Activated CD8-positive, alpha-beta memory T cell treated with anti-CD3 and anti-CD28 coated beads for 1 hour (primary cell): ENCODE data around the gene TJP3.

Source experiments
- DNase-seq, 2 donors: peaks; one replicate each; pipeline ENCODE4 v3.0.0-alpha.2; 2020; ENCODE audit warnings: low read depth in 1 of 2; ENCODE audit errors: extremely low read depth in 1 of 2

The TJP3 gene

DNA sequence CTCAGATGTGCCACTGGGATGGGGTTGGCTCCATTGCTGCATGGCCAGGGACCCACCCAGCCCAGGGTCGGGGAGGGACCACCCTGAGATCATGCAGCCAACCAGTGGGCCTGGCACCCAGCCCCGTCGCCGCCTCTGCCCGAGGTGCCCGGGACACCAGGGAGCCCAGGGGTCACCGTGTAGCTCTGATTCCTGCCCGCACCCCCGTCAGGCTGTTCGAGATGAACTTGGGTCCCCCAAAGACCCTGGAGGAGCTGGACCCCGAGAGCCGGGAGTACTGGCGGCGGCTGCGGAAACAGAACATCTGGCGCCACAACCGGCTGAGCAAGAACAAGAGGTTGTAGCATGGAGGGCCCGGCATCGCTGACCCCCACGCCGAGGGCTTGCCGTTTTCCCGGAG lies 58.9 kb downstream of the TJP3 start:
- no peak for DNase-seq

DNA sequence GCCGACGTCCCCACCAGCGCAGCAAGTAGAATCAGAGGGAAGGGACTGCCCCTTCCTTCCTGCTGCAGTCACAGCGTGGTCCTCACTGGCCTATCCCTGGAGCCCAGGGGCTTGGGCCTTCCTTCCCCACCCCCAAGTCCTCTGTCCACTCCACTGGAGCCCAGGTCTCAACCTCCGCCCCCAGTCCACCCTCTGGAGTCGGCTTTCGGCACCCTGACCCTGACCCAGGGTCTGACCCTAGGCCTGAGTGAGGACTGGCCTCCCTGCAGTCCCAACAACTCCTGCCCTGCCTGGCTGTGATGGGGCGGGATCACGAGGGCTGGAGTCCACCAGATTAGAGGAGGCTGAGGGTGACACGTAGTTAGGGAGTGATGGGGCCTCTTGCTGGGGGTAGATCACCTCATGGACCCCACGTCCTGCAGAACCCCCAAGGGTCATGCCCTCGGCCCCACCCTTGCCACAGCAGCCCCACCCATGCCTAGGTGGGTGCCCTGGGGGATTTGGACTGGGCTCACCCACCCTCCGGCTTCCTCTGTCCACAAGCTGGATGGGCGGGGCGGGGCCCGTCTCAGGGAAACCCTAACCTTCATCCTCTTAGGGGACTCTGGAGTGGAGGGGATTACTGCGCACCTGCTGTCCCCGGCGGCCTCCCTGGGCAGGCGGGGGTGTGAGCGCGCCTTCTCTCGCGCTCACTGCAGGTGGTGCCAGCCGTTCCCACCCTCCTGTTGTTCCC lies 60.0 kb downstream of the TJP3 start:
- DNase-seq = no peak

DNA sequence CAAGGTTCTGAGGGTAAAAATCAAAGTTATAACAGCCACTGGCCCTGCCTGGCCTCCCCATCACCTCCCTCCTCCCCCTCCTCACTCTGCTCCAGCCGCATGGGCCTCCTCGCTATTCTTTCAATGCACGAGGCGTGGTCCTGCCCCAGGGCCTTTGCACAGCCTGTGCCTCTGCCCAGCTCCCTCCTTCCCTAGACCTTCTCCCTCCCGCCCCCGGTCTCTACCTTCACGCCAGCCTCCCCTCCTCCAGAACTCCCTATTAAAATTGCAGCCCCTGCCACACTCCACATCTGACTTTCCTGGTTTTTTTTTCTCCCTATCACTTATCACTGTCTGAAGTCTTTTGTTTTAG lies 60.5 kb downstream of the TJP3 start:
- no peak for DNase-seq

DNA sequence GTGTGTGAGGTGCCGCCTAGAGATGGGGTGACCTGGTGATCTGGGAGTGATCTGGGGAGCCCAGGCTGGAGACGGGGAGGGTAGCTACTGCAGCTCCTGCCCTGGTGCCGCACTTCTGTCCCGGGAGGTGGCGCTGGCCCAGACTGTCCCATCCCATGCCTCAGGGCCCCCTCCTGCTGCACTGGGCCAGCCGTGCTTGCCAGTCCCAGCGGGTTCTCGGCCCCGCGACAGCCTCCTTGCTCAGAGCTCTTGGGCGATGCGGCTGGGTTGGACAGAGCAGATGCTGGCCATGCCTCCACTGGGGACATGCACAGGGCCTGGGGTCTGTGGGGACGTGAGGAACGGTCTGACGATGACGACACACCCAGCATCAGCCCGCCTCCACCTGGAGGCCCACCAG lies 61.3 kb downstream of the TJP3 start:
- DNase-seq = no peak

DNA sequence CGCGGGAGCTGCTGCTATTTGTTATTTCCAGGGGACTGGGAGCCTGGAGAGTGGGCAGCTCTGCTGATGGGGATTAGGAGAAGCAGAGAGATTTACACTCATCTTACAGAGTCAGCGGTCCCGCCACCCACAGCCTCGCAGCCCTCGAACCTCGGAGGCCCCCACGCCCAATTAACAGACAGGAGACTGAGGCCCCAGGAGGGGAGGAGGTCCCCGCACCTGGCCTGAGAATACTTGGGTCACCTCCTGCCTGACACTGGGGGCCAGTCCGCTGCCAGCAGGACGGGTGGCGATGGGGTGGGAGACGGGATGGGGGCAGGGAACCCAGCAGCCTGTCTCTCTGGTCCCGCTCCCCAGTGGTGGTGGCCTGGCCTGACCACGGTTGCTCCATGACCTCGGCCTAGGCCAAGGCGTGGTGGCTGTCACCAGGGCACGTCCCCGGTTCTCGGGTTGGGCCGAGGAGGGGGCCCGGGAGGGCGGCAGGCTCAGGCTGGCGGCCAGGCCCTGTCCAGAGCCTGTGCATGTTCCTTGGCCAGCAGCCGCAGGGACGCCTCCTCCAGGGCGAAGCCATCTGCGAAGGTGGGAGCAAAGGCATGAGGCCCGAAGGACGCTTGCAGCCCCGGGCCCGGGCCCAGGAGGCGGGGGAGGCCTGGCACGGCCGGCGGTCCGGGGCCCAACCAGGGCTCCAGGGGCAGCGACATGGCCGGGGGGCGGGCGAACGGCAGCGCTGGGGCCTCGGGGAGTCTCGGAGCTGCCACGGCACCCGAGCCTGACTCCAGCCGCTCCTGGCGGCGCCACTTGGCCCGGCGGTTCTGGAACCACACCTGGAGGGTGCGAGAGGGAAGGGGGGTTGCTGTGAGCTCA lies 62.2 kb downstream of the TJP3 start:
- no peak for DNase-seq

DNA sequence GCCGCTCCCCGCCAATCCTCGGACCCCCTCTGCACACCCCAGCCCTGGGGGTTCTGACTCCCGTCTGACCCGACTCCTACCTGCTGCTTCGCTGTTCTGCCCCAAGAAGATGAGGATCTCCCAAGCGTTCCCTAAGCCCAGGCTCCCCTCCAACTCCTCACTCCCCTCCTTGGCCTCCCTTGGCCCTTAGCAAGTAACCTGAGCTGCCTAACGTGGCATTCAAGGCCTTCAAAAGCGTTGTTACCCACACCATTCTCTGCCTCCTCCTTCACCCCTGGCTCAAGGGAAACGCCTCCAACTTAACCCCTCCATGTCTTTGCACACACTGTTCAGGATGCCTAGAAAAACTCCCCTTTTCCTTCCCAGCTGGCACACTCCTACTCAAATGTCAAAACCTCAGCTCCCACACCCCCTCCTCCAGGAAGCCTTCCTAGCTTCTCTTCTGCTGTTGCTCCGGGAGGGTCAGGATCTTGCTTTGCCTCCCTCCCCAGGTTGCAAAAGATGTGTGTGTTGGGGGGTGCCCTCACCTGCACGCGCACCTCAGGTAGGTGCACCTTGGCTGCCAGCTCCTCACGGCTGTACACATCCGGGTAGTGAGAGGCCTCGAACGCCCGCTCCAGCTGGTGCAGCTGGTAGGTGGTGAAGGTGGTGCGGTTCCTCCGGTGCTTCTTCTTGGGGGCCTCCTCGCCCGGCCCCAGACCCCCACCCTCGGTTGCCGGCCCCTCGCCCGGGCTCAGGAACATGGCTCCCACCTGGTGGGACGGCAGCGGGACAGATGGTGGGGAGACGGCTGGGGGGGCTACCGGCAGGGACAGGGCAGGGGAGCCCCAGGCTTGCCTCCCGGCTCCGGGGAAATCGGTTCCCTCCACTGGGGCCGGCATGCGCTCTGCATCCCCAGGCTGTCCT lies 63.1 kb downstream of the TJP3 start:
- no peak for DNase-seq

DNA sequence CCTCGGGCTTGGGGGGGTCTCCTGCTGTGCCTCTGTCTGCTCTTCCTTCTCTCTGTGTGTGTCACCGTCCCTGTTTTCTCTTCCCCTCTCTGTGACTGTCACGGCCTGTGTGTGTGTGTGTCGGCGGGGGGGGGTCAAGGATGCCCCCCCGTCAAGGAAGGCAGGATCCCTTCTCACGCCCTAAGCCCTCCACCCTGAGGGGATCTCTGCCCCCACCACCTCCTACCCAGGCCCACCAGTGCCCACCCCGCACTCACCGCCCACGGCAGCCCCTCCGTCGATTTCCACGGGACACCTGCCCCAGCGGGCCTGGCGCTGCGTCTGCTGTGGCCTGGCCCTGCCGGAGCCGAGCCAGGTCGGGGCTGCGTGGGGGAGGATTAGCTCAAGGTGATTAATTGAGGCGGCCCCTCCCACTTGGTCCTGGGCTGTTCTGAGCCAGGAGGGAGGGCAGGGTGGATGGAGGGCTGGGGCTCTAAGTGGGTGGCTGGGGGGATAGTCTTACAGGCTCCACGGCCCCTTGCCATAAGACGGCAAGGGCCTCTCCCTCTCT lies 63.8 kb downstream of the TJP3 start, which contains the start of gene RAX2:
Gene RAX2, minus strand, starts transcription at position 323 of the 550 bp plus-strand sequence. CDS start 486 bp downstream, outside the sequence.
- no peak for DNase-seq

DNA sequence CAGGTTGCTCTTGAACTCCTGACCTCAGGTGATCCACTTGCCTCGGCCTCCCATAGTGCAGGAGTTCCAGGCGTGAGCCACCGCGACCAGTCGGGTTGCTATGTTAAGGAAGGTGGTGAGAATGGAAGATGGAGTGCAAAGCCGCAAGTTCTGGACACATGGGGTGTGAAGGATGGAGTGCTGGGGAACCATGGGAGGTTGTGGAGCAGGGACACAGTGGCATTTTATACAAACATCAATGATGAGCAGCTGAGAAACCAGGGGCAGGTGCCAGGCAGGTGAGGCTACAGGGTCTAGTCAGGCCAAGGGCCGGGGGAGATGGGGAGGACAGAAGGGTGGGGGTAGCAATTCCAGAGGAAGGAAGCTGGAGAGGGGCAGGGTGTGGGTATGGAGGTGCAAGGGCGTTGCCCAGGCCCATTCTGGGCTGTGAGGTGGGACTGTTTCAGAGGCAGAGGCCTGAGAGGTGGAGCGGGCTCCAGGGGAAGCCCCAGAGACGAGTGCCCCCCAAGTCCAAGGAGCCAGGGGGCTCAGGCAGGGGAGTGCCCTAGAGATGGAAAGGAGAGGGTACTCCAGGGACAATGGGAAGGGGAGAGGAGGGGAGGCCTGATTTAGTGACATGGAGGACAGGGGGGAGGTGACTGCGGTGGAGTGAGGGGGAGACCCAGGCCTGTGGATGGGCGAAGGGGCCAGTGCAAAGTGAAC lies 65.8 kb downstream of the TJP3 start:
- no peak for DNase-seq

DNA sequence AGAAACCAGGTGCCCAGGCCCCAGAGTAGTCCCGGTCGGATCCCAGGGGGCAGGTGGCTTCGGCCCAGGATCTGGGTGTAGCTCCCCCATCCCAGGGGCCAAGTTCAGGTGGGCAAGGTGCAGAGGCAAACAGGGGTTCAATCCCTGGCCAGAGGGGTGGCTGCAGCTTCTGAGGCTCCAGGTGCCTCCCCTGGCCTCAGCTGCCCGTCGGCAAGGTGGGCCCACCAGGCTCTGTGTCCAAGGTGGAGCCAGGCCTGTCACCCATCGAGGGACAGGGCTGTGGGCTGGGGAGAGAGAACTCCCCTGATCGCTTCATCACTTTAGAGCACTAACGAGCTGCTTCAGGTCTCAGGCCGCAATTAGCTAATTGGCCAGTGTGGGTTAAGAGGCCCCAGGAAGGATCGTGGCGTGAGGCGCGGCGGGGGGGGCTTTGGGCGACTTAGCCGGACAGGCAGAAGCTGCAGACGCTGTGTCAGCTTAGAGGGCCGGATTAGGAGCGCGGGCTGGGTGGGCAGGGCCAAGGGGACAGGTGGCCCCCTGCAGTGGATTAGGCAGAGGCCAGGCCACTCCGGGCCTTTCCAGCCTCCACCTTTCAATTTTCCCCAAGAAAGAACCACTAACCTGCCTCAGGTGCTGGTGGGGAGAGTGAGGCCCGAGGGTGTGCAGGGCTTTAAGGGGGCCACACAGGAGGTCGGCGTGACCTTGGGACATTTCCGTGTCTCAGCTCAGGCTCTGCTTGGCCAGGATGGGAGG lies 66.6 kb downstream of the TJP3 start:
- DNase-seq = no peak

DNA sequence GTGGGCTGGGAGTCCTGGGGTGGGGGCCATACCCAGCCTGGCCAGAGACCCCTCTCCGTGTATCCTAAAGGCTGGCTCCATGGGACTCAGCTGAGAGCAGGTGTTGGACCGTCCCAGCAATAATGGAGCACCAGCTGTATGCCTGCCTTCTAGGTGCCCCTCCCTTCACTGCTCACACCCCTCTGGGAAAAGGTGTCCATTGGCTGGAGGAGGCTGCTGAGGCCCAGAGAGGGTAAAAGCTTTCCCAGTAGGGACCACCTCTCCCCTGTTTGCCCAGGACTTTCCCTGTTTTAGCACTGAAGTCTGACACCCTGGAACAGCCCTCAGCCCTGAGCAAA lies 67.2 kb downstream of the TJP3 start:
- no peak for DNase-seq

DNA sequence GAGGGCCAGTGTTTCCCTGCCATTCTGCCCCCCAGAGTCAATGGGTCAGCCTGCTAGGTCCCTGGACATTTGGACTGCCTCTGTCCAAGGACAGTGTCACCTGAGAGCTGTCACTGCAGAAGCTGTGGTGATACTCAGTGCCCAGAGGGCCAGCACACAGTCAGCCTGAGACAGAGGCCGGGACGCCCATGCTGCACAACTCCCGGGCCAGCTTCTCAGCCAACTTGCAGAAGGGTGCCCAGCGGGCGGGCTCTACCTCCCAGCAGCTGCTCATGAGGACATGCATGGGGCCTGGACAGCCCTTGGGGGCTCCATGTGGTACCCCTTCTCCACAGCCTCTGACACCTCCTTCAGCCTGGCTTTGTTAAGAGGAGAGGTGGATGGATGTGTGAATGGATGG lies 67.6 kb downstream of the TJP3 start:
- DNase-seq = no peak

DNA sequence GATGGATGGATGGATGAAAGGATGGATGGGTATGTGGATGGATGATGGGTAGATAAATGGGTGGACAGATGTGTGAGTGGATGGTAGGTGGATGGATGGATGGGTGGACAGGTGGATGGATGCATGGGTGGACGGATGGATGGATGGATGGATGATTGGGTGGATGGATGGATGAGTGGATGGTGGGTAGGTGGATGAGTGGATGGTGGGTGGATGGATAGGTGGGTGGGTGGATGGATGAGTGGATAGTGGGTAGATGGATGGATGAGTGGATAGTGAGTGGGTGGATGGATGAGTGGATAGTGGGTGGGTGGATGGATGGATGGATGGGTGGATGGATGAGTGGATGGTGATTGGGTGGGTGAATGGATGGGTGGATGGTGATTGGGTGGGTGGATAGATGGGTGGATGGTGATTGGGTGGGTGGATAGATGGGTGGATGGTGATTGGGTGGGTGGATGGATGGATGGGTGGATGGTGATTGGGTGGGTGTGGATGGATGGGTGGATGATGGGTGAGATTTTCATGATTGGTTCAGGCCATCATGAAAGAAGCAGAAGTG lies 68.4 kb downstream of the TJP3 start:
- DNase-seq = no peak

DNA sequence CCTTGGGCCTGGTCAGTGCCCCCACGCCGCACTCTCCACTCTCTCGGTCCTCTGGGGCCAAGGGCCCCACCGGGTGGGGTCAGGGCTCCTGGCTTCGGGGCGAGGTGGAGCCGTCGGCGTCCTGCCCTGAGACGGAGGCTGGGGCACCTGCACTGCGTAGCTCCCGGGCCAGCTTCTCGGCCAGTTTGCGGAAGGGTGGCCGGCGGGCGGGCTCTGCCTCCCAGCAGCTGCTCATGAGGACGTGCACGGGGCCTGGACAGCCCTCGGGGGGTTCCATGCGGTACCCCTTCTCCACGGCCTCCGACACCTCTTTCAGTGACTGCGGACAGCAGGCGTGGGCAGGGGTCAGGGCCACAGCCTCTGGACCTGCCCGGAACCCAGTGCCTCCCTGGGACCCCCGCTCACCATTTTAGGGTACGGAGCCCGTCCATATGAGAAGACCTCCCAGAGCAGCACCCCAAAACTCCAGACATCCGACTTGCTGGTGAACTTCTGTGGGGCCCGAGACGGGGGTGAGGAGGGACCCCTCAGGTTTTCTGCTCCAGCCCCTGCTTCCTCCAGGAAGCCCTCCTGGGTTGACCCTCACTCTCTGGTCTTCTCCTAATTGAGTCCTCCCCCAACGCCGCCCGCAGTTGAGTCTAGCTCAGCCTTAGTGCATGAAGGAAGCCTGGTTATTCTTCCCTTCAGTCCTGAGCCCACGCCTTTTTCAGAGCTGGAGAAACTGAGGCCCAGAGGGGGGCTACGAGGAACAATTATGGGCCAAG lies 70.1 kb downstream of the TJP3 start:
- no peak for DNase-seq

DNA sequence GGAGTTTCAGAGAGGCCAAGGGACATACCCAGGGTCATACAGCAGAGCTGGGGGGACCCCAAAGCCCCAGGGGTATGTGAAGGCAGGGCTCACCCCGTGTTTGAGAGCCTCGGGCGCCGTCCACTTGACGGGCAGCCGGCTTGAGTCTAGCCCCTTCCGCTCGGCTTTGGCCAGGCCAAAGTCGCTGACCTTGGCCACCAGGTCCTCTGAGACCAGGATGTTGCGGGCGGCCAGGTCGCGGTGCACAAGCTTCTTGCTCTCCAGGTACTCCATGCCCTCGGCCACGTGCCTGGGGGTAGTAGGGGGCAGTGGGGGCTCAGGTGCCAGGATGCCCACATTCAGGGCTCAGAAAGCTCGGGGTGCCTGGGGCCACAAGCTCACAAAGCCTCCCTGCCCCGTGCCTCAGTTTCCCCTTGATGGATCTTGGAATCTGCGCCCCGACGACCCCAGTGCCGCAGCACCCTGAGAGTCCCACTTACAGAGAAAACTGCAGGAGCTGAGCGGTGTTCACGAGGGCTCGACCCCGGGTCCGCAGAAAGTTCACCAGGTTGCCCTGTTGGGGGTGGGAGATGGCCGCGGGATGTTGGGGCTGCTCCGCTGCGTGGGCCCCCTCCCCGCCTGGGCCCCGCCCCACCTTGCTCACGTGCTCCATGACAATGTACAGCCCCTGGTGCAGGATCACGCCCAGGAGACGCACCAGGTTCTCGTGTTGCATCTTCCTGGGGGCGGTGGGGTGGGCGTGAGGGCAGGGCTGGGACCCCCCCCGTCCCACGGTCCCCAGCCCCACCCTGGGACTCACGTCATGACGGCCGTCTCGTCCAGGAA lies 70.9 kb downstream of the TJP3 start:
- DNase-seq = no peak

DNA sequence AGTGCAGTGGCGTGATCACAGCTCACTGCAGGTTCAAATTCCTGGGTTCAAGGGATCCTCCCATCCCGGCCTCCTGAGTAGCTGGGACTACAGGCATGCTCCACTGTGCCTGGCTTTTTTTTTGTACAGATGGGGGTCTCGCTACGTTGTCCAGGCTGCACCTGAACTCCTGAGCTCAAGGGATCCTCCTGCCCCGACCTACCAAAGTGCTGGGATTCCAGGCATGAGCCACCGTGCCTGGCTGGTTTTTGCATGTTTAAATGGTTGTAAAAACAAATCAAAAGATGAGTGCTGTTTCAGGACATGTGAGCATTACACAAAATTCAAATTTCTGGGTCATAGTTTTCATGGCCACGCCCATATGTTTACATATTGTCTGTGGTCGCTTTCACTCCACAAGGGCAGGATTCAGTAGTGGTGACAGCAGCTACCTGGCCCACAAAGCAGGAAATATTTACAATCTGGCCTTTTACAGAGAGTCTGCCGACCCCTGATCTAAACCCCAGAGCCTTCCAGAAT lies 72.7 kb downstream of the TJP3 start:
- DNase-seq = no peak

DNA sequence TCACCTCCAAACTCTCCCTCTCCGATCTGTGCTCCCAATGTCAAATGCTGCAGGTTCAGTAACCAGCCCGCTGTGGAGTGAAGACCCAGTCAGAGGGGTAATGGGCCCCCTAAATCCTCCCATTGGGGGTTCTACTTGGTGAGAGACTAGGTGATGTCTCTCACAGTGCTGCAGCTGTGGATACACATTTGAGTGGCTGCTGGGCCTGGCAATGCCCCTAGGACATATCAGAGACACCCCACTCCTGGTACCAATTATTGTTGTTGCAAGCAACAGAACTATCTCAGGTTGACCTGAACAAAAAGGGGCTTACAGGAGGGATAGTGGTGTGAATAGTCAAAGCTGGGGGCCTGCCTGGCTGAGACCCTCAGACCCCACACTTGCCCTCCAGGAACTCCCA lies 73.4 kb downstream of the TJP3 start:
- no peak for DNase-seq

DNA sequence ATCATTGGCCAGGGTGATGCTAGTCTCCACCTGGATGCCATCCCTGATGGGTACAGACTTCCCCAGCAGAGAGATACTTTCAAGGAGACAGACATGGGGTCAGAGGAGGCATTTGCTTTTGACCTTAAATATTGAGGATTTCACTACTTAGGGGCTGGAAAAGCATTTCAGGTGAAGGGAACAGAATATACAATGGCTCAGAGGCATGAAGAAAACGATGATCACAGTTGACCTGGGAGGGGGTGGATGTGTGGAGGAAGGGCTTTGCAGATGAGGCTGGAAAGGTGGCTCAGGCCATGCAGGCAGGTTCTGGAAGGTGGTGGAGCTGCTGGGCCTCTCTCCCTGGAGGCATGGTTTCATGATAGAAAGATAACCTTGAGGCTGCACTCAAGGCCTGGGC lies 74.1 kb downstream of the TJP3 start:
- no peak for DNase-seq

DNA sequence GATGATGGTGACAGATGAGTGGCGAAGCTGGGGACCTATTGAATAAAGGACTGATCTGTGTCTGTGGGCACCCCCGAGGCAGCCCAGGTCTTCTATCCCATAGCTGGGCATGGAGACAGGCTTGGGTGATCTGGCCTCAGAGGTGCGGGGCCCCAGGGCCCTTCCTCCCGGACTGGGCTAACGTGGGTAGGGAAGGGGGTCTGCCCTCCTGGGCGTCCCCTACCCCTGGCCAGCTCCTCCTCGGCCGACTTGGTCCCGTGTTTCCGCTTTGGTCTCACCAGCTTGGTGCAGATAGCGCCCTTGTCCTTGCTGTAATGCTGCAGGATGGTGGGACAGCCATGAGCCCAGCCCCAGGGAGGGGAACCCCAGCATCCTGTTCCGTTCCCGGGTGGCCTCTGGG lies 74.7 kb downstream of the TJP3 start:
- no peak for DNase-seq
